Astrocyte of the cerebellum (primary cell): Measurements from ENCODE around the gene ZNF335.

ENCODE experiments used
- DNase-seq: peaks from one replicate; pipeline ENCODE4 v3.0.0-alpha.2; 2011; ENCODE audit warnings: low read depth
- H3K4me3 ChIP-seq: 2 replicates; pipeline ENCODE4 v1.5.1; 2011; ENCODE audit warnings: mild to moderate bottlenecking, low read depth, low read length, moderate library complexity
- in situ Hi-C: cut with HindIII; loops from 2 replicates; pipeline ENCODE4 v1.10.0; 2017; ENCODE audit warnings: low sequenced_read_pairs
- TF ChIP-seq, protein P1 (sequence below): IDR thresholded peaks from 2 replicates; pipeline ENCODE4 v1.5.1; 2012; ENCODE audit warnings: low read length, low read depth, moderate library complexity, mild to moderate bottlenecking; ENCODE audit errors: missing control alignments

ZNF335 gene

GRCh38 chr20:46004187-46004586 lies 32.2 kb upstream of the ZNF335 start:
- no peak overlapping the region for H3K4me3 ChIP-seq
- TF ChIP-seq, protein P1, sequence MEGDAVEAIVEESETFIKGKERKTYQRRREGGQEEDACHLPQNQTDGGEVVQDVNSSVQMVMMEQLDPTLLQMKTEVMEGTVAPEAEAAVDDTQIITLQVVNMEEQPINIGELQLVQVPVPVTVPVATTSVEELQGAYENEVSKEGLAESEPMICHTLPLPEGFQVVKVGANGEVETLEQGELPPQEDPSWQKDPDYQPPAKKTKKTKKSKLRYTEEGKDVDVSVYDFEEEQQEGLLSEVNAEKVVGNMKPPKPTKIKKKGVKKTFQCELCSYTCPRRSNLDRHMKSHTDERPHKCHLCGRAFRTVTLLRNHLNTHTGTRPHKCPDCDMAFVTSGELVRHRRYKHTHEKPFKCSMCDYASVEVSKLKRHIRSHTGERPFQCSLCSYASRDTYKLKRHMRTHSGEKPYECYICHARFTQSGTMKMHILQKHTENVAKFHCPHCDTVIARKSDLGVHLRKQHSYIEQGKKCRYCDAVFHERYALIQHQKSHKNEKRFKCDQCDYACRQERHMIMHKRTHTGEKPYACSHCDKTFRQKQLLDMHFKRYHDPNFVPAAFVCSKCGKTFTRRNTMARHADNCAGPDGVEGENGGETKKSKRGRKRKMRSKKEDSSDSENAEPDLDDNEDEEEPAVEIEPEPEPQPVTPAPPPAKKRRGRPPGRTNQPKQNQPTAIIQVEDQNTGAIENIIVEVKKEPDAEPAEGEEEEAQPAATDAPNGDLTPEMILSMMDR, result no peak
- DNase-seq, result no peak
- in situ Hi-C loops, result no loop called here

GRCh38 chr20:46002008-46002407 lies 30.0 kb upstream of the ZNF335 start:
- no peak overlapping the region for H3K4me3 ChIP-seq
- DNase-seq, result no peak
- TF ChIP-seq, protein P1, result no peak
- in situ Hi-C loops, result no loop called here

- no peak for DNase-seq
- no peak overlapping the region for H3K4me3 ChIP-seq
- TF ChIP-seq, protein P1, result no peak
- in situ Hi-C loops, result no loop called here
Observed at GRCh38 chr20:46001498-46001897, 29.5 kb upstream of the ZNF335 start.

DNA sequence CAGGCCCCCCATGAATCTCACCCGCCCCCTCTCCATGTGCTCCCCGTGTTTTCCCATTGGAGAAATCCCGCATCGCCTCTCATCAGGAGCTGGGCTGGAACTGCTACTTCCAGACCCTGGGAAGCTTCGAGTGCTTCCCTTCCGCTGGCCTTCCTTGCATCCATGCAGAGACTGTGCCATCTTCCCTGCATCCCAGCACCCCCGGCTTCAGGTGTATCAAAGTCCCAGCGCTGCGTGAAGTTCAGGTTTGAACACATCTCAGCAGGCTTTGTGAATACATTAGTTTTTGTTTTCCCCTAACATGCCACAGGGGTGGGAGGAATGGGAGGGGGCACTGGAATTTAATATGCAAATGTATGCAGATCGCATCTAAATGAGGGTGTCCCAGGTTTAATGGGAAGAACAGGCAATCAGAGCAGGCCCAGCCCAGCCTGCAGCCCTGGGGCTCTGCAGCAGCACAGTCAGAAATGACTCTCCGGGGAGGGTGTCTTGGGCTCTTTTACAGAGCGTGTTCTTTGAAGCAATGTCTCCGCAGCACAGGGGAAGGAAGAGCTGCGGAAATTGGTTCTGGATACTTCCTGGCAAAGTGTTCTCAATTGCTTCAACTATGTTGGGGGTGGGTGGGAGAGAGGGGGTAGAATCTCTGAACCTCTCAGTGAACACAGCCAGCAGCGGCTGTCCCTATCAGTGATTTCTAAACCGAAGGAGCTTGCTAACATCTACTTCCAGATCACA lies 28.4 kb upstream of the ZNF335 start:
- no peak for DNase-seq
- in situ Hi-C loops, result no loop called here

DNA sequence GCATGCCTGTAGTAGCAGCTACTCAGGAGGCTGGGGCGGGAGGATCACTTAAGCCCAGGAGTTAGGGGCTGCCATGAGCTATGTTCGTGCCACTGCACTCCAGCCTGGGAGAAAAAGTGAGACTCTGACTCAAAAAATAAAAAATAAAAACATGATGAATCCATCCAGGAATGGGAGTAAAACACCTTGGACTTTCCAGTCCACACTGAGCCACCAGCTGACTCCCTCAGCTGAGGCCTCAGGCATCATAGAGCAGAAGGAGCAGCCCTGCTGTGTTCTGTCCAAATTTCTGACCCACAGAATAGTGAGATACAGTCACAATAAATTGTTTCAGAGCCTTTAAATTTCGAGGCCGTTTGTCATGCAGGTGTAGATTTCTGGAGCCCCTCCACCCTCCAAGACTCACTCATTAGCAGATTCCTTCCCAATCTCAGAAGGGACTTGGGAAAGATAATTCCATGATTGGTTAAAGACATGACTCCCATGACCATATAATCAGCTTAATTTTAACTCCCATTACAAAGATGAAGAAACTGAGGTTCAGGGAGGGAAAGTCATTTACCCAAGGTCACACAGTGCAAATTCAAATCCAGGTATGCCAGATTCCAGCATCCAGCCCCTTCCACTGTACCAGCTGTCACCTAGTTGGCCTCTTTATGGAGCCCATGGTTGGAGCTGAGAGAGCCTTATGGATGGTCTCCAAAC lies 27.7 kb upstream of the ZNF335 start:
- no peak for DNase-seq
- TF ChIP-seq, protein P1, result no peak
- H3K4me3 ChIP-seq, result no peak overlapping the region
- in situ Hi-C loops, result no loop called here

More for the DNA sequence above, 28.4 kb upstream of the ZNF335 start:
- H3K4me3 ChIP-seq, result no peak overlapping the region
- TF ChIP-seq, protein P1, result no peak

DNA sequence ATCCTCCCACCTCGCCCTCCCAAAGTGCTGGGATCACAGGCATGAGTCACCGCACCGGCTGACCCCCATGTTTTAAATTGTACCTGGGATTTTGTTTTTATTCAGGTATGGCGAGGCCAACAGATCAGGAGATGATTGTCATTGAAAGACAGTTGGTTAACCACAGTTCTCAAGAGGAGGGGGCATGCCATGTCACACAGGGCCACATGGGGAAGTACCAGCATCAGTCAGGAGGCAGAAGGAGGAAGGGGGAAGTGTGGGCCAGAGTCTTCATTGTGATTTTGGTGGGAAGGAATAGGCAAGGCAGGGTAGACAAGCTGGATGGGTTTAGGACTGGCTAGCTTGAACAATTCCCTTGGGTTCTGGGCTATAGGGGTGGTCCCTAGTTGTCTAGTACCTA lies 26.8 kb upstream of the ZNF335 start:
- TF ChIP-seq, protein P1, result no peak
- no peak for DNase-seq
- H3K4me3 ChIP-seq, result no peak overlapping the region
- in situ Hi-C loops, result no loop called here
